GM12873 (cell line): ENCODE results near the gene AIRE.

Experiments used
- CTCF ChIP-seq: IDR thresholded peaks from 2 replicates; pipeline ENCODE4 v1.5.1; 2012; ENCODE audit warnings: low read depth, mild to moderate bottlenecking, moderate library complexity, low read length, control low read depth; ENCODE audit not compliant: insufficient read depth; ENCODE audit errors: missing control alignments

The AIRE gene

GRCh38 chr21:44317871-44318270, 32.2 kb downstream of the AIRE start:
- no peak for TF ChIP-seq CTCF

GRCh38 chr21:44318489-44319285, 33.0 kb downstream of the AIRE start:
- TF ChIP-seq CTCF = no peak

DNA sequence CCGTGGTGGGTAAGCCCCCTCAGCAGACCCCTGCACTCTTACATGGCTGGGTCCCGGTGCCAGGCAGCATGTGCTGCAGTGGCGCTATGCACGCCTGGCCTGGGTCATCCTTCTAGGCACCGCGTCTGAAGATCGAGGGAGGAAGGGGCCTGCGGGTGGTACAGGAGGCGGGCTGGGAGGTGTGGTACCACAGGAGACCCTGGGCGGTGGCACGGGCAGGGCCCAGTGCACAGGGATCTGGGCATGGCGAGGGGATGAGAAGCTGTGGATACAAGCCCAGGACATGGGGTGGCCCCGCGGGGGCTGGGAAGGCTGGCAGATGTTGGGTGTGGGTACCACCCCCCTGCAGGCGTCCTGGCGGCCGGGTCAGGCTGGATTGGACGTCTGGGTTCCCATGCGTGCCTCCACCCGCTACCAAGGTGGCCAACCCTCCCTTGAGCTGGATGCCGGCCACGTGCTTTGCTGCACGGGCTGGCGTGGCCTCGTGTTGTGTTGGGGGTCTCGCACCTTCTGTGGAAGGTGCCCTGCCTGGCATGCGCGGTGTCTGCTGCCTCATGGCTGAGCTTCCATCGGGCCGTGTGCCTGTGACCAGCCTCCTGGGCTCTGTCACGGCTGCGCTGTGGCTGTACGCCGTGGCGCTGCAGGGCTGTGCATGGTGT, 33.9 kb downstream of the AIRE start:
- no peak for TF ChIP-seq CTCF

DNA sequence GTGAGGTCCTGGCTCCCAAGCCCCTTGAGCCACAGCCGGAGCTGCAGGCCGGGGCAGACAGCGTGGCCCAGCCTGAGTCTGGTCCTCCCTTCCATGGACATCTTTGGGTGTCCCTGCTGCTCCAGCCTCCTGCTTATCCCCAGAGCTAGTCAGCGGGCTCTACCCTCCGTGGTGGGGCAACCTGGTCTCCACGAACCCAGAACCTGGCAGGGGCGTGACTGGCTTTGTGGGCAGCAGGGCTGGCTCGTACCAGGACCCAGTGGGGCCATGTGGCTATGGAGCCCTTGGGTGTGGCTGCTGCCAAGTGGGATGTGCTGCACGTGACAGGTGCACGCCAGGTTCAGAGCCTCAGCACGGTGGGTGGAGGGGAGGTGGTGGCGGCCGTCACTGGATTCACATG, 35.2 kb downstream of the AIRE start:
- no peak for TF ChIP-seq CTCF

DNA sequence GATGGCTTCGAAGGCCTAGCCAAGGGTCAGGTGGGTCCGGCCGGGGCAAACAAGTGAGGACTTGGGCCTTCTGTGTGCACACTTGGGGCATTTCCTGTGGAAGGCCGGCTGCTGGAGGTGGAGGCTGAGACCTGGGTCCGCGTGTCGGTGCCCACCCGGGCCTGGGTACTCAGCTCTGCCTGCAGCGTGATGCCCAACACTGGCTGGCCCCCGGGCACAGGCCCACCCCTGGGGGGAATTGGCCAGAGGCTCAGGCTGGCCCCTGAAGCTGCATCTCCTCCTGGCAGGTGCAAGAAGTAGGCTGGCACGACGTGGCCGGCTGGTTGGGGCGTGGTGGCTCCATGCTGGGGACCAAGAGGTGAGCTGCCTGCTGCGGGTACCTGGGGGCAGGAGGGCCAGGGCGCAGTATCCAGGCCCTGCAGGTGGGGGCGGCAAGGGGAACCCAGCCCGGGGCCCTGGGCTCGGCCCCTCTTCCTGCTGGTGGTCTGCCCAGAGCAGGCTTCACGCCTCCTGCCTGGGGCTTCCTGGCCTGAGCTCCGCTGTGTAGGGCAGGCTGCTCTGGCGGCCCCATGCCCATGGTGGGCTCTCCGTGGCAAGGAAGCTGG, 36.3 kb downstream of the AIRE start:
- TF ChIP-seq CTCF = no peak

DNA sequence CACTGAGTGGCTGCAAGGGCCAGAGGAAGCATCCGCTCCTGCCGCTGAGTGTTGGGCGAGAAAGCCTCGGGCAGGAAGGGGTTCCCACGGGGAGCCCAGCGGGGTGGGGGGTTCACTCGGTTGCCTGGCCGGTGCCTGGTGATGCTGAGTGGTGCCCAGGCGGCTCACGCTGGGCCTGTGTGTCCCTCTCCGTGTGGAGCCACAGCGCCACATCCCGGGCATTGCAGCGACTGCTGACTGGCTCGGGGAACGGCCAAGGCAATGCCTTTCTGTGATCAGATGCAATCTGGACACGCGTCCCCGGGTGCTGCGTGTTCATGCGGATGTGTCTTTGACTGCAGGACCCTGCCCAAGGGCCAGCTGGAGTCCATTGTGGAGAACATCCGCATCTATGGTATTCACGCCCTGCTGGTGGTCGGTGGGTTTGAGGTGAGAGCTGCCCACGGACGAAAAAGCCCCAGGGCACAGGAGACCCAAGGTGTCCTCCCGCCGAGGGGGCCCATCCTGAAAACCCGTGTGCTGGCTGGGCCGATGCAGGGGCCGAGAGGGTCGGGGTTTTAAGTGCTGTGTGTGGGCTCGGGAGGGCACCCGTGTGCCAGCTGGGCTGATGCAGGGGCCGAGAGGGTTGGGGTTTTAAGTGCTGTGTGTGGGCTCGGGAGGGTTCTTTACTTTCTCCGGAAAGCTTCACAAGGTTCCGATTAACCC, 37.1 kb downstream of the AIRE start:
- no peak for TF ChIP-seq CTCF

DNA sequence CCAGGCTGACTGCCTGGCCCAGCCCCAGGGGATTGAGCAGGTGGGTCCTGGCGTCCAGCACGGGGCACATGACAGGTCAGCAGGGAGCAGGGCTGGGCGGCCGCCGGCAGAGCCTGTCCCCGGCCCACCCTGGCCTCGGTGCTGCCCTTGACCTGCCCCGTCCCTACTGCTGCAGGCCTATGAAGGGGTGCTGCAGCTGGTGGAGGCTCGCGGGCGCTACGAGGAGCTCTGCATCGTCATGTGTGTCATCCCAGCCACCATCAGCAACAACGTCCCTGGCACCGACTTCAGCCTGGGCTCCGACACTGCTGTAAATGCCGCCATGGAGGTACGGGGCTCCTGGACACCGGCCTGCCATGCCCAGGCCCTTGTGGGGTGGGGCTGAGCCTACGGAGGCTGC, 37.9 kb downstream of the AIRE start:
- no peak for TF ChIP-seq CTCF
